IMR-90 (cell line): ENCODE results near the gene UXS1. TPM values are rescaled to one million over a fixed set of nuclear protein-coding genes. Genes with fewer than 3 reads are reported as not detected.

Experiments used
- ATAC-seq: fragments of 200-7000 bp; cut with Tn5 transposase; 2 replicates; pipeline ENCODE4 v1.9.1; 2020; ENCODE audit warnings: low read depth, mild to moderate bottlenecking, moderate library complexity
- BruUV-seq: library from RNA; stranded (reverse); fragments of 400-500 nt; replicated peaks from 2 replicates; lab custom pipeline; 2021; lab: Mats Ljungman, UMichigan
- CTCF ChIA-PET: fragments of 300-600 bp; formaldehyde crosslinking; extraction: SDS; loops from one replicate; lab custom pipeline; 2021; ENCODE audit warnings: antibody characterized with exemption; lab: Yijun Ruan, JAX
- POLR2A ChIA-PET: fragments of 300-600 bp; sonication (Branson Sonifier 250); formaldehyde crosslinking; loops from one replicate; lab custom pipeline; 2022; ENCODE audit warnings: antibody characterized with exemption; ENCODE audit not compliant: unreplicated experiment; lab: Charles Lee
- DNase-seq: peaks from one replicate; pipeline ENCODE4 v3.0.0; 2013
- H2AFZ ChIP-seq: replicated peaks from 2 replicates; pipeline ENCODE3; 2013; ENCODE audit warnings: low read length, mild to moderate bottlenecking; ENCODE audit not compliant: poor library complexity
- H2AK5ac ChIP-seq: 2 replicates; pipeline ENCODE4 v1.6.1; 2013; ENCODE audit warnings: low read depth, low read length, inconsistent platforms
- H2AK9ac ChIP-seq: replicated peaks from 2 replicates; pipeline ENCODE3; 2013; ENCODE audit warnings: mild to moderate bottlenecking, low read depth, low read length, moderate library complexity; ENCODE audit not compliant: poor library complexity
- H2BK120ac ChIP-seq: 2 replicates; pipeline ENCODE4 v1.6.1; 2013; ENCODE audit warnings: low read depth, low read length, inconsistent platforms
- H2BK15ac ChIP-seq: 3 replicates; pipeline ENCODE4 v1.6.1; 2013; ENCODE audit warnings: low read depth, low read length, inconsistent platforms
- H2BK20ac ChIP-seq: 2 replicates; pipeline ENCODE4 v1.6.1; 2013; ENCODE audit warnings: low read depth, mild to moderate bottlenecking, inconsistent platforms, low read length, moderate library complexity
- H2BK5ac ChIP-seq: 2 replicates; pipeline ENCODE4 v1.6.1; 2013; ENCODE audit warnings: mild to moderate bottlenecking, low read depth, low read length, inconsistent platforms; ENCODE audit not compliant: poor library complexity, severe bottlenecking
- H3K14ac ChIP-seq: replicated peaks from 2 replicates; pipeline ENCODE4 v1.6.1; 2013; ENCODE audit warnings: low read depth, low read length, inconsistent platforms
- H3K18ac ChIP-seq: 2 replicates; pipeline ENCODE4 v1.6.1; 2013; ENCODE audit warnings: low read depth, low read length, control low read depth
- H3K23ac ChIP-seq: 2 replicates; pipeline ENCODE4 v1.6.1; 2013; ENCODE audit warnings: low read depth, low read length, inconsistent platforms
- H3K27ac ChIP-seq: 2 replicates; pipeline ENCODE4 v1.5.1; 2013; ENCODE audit warnings: mild to moderate bottlenecking, control low read depth, low read length; ENCODE audit not compliant: insufficient read depth
- H3K27me3 ChIP-seq: 2 replicates; pipeline ENCODE4 v1.6.1; 2013; ENCODE audit warnings: low read length; ENCODE audit not compliant: control insufficient read depth, insufficient read depth
- H3K36me3 ChIP-seq: 2 replicates; pipeline ENCODE4 v1.6.1; 2013; ENCODE audit warnings: low read length, mixed read lengths; ENCODE audit not compliant: control insufficient read depth, insufficient read depth
- H3K4ac ChIP-seq: 2 replicates; pipeline ENCODE4 v1.6.1; 2013; ENCODE audit warnings: low read depth, low read length, inconsistent platforms
- H3K4me1 ChIP-seq: 2 replicates; pipeline ENCODE4 v1.6.1; 2013; ENCODE audit warnings: low read length, mixed read lengths; ENCODE audit not compliant: control insufficient read depth, insufficient read depth
- H3K4me2 ChIP-seq: 2 replicates; pipeline ENCODE4 v1.6.1; 2013; ENCODE audit warnings: low read depth, mild to moderate bottlenecking, control low read depth, low read length, moderate library complexity
- H3K4me3 ChIP-seq: 2 replicates; pipeline ENCODE4 v1.5.1; 2013; ENCODE audit warnings: low read depth, mild to moderate bottlenecking, control low read depth, low read length, moderate library complexity; ENCODE audit not compliant: insufficient read depth
- H3K56ac ChIP-seq: 2 replicates; pipeline ENCODE4 v1.6.1; 2013; ENCODE audit warnings: low read length, inconsistent platforms; ENCODE audit not compliant: insufficient read depth; ENCODE audit errors: extremely low read depth
- H3K79me1 ChIP-seq, 2 experiments: 2 replicates each; pipeline ENCODE4 v1.6.1; 2013; ENCODE audit warnings: low read length in 2 of 2, inconsistent platforms in 1 of 2, low read depth in 1 of 2
- H3K9ac ChIP-seq: 2 replicates; pipeline ENCODE4 v1.6.1; 2013; ENCODE audit warnings: low read depth, low read length, control low read depth
- H3K9me1 ChIP-seq: 2 replicates; pipeline ENCODE4 v1.6.1; 2013; ENCODE audit warnings: low read length, inconsistent platforms; ENCODE audit not compliant: insufficient read depth
- H3K9me3 ChIP-seq: 2 replicates; pipeline ENCODE4 v1.6.1; 2013; ENCODE audit warnings: low read length; ENCODE audit not compliant: control insufficient read depth, insufficient read depth
- H4K20me1 ChIP-seq: 2 replicates; pipeline ENCODE4 v1.6.1; 2013; ENCODE audit warnings: low read length, inconsistent platforms; ENCODE audit not compliant: insufficient read depth
- H4K5ac ChIP-seq: 2 replicates; pipeline ENCODE4 v1.6.1; 2013; ENCODE audit warnings: mild to moderate bottlenecking, low read depth, low read length, control low read depth
- H4K8ac ChIP-seq, 2 experiments: 2 replicates each; pipeline ENCODE4 v1.6.1; 2013; ENCODE audit warnings: low read depth in 2 of 2, low read length in 2 of 2, control low read depth in 1 of 2, inconsistent platforms in 1 of 2
- H4K91ac ChIP-seq: 2 replicates; pipeline ENCODE4 v1.6.1; 2013; ENCODE audit warnings: low read depth, low read length, inconsistent platforms; ENCODE audit not compliant: insufficient read depth
- CHD1 ChIP-seq: IDR thresholded peaks from 2 replicates; pipeline ENCODE4 v1.6.1; 2012; ENCODE audit warnings: low read depth, low read length, improper control_type of control experiment
- MAFK ChIP-seq: IDR thresholded peaks from 2 replicates; pipeline ENCODE4 v1.6.1; 2012; ENCODE audit warnings: low read depth, low read length, improper control_type of control experiment
- WGBS, 2 experiments: methylation state at CpG; one replicate each; pipeline versions ENCODE4 v1.1.5 to v1.1.7; 2013; ENCODE audit warnings: missing lambda C conversion rate in 2 of 2; ENCODE audit not compliant: insufficient read length in 1 of 2; ENCODE audit errors: extremely low coverage in 2 of 2; 5-methylcytosine and 5-hydroxymethylcytosine counted together
- dilution Hi-C: fragments of 300-500 bp; cut with HindIII; formaldehyde crosslinking; loops from one replicate; pipeline ENCODE4 v1.14.3; 2018; ENCODE audit warnings: low sequenced_read_pairs; ENCODE audit not compliant: unreplicated experiment
- in situ Hi-C: fragments of 300-500 bp; cut with MboI; formaldehyde crosslinking; loops from 3 replicates; pipeline ENCODE4 v1.14.3; 2019; ENCODE audit warnings: low sequenced_read_pairs, inconsistent platforms, mixed read lengths
- intact Hi-C: fragments of 100-400 bp; cut with micrococcal nuclease; formaldehyde crosslinking; loops from 2 replicates; pipeline ENCODE4 v1.10.0; 2022
- polyA plus RNA-seq, 3 experiments: library from polyadenylated mRNA; depleted of rRNA; stranded (reverse); fragments of >200 nt; gene quantifications; 2 replicates each; pipeline ENCODE4 v1.2.3, GENCODE V29; 2012; ENCODE audit warnings: low replicate concordance in 1 of 3
- total RNA-seq: library from RNA; depleted of rRNA; stranded (reverse); fragments of >200 nt; gene quantifications from 2 replicates; pipeline ENCODE4 v1.2.3, GENCODE V29; 2012

The UXS1 gene
- total and polyA plus RNA-seq, 2 of the 4 experiments (the other 2 are of a cell fraction): 33.7 to 54.3 TPM

- Histone ChIP-seq H3K36me3 (no peaks in the 10 kb centered on the region), H3K27ac (no peak overlapping the region), H2BK15ac (no peak overlapping the region), H4K8ac (no peak overlapping the region), H2BK5ac (no peak overlapping the region), H4K5ac (no peak overlapping the region), H2BK20ac (no peak overlapping the region), H3K56ac (no peak overlapping the region), H3K9me1 (peaks cover 16% of the 10 kb centered on the region), H2AK5ac (no peak overlapping the region), H2AK9ac (no peak overlapping the region), H3K4me3 (no peak overlapping the region), H2BK120ac (no peak overlapping the region), H2AFZ (no peak overlapping the region), H3K9ac (no peak overlapping the region), H3K79me1 (peaks cover 29 to 56% of the 10 kb centered on the region in 2 experiments), H3K14ac (no peak overlapping the region), H4K20me1 (peaks cover 23% of the 10 kb centered on the region; the same call in 1 of the 2 replicates), H3K9me3 (no peaks in the 10 kb centered on the region), H3K4ac (no peak overlapping the region), H3K27me3 (no peaks in the 10 kb centered on the region), H3K4me2 (no peak overlapping the region), H3K18ac (no peak overlapping the region), H3K4me1 (peaks cover 10% of the 10 kb centered on the region), H3K23ac (no peak overlapping the region), H4K91ac (no peak overlapping the region)
- no TSS peak for BruUV-seq
- ChIA-PET CTCF (no interaction called here), POLR2A (no interaction called here)
- 100% methylated on average over 2 of the region's 14 CpGs; no CpG with 5 or more reads in 1 of the 2 experiments for WGBS, 2 experiments
- dilution Hi-C loops (no loop called here), intact Hi-C loops (no loop called here), in situ Hi-C loops (no loop called here)
- DNase-seq (no peak), ATAC-seq (no peak)
- no peak for TF ChIP-seq CHD1
- TF ChIP-seq MAFK: no peak
These were observed 6.7 kb downstream of the UXS1 start for GRCh38 chr2:106187273-106187891.
